Osteoblast (primary cell): ENCODE results near the gene GNG2. TPM values are rescaled to one million over a fixed set of nuclear protein-coding genes. Genes with fewer than 3 reads are reported as not detected.

ENCODE experiments used
- DNase-seq: peaks from one replicate; pipeline ENCODE4 v3.0.0; 2011; ENCODE audit warnings: low spot score, mixed read lengths; ENCODE audit not compliant: insufficient read length; ENCODE audit errors: missing footprints
- H2AFZ ChIP-seq: 2 replicates; pipeline ENCODE4 v1.6.0; 2011; ENCODE audit warnings: mild to moderate bottlenecking, low read length
- H3K27ac ChIP-seq: 2 replicates; pipeline ENCODE4 v1.5.1; 2011; ENCODE audit warnings: mild to moderate bottlenecking, low read depth, low read length, moderate library complexity
- H3K27me3 ChIP-seq: 2 replicates; pipeline ENCODE4 v1.6.0; 2012; ENCODE audit warnings: mild to moderate bottlenecking, control low read depth, inconsistent platforms, low read length, moderate library complexity; ENCODE audit not compliant: insufficient read depth
- H3K36me3 ChIP-seq: 2 replicates; pipeline ENCODE4 v1.5.1; 2011; ENCODE audit warnings: mild to moderate bottlenecking, low read length, control low read depth, moderate library complexity; ENCODE audit not compliant: insufficient read depth
- H3K4me1 ChIP-seq: 2 replicates; pipeline ENCODE4 v1.5.1; 2011; ENCODE audit warnings: mild to moderate bottlenecking, low read length, control low read depth, moderate library complexity; ENCODE audit not compliant: insufficient read depth
- H3K4me2 ChIP-seq: 2 replicates; pipeline ENCODE4 v1.6.0; 2011; ENCODE audit warnings: mild to moderate bottlenecking, low read length; ENCODE audit not compliant: insufficient read depth
- H3K4me3 ChIP-seq: fragments of 200-600 bp; sonication (generic); 3 replicates; pipeline ENCODE4 v1.5.1; 2012; ENCODE audit warnings: mild to moderate bottlenecking, low read length, inconsistent platforms; ENCODE audit not compliant: insufficient read depth
- H3K79me2 ChIP-seq: 2 replicates; pipeline ENCODE4 v1.6.0; 2012; ENCODE audit warnings: mild to moderate bottlenecking, low read length, control low read depth, inconsistent platforms; ENCODE audit not compliant: insufficient read depth
- H3K9me3 ChIP-seq: 2 replicates; pipeline ENCODE4 v1.5.1; 2011; ENCODE audit warnings: low read depth, low read length, control low read depth
- H4K20me1 ChIP-seq: 2 replicates; pipeline ENCODE4 v1.6.0; 2012; ENCODE audit warnings: mild to moderate bottlenecking, low read length, control low read depth; ENCODE audit not compliant: insufficient read depth
- total RNA-seq: library from RNA; depleted of rRNA; stranded (reverse); fragments of >200 nt; gene quantifications from 2 replicates; pipeline ENCODE4 v1.2.3, GENCODE V29; 2012
- TF ChIP-seq, protein P1 (sequence below): IDR thresholded peaks from 2 replicates; pipeline ENCODE4 v1.5.1; 2011; ENCODE audit warnings: mild to moderate bottlenecking, low read depth, low read length, moderate library complexity; ENCODE audit errors: extremely low read depth

Gene GNG2
- total RNA-seq, 1 donor, result 9.8 TPM

DNA sequence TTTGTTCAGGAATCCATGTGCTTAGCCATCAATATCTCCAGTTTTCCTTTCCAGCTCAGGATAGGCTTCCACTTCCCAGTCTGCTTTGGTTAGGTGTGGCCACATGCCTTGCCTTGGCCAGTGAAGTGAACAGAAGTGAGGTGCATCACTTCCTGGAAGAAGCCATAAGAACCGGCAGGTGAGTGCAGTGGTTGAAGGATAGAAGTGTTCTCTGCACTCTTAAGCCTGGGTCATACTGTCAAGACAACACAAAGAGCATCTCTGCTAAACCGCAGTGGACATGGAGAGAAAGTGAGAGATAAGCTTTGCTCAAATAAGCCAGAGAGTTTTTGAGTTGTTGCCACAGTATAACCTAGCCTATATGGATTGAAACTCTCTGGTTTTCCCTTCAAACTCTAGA is 11.4 kb downstream of the GNG2 start:
- Histone ChIP-seq H4K20me1 (no peaks in the 10 kb centered on the region), H2AFZ (no peak overlapping the region), H3K79me2 (no peaks in the 10 kb centered on the region), H3K4me3 (no peak overlapping the region), H3K36me3 (no peaks in the 10 kb centered on the region), H3K9me3 (no peaks in the 10 kb centered on the region), H3K27me3 (no peaks in the 10 kb centered on the region), H3K4me2 (no peak overlapping the region), H3K4me1 (peaks cover 10% of the 10 kb centered on the region), H3K27ac (no peak overlapping the region)
- no peak for DNase-seq
- TF ChIP-seq, protein P1, sequence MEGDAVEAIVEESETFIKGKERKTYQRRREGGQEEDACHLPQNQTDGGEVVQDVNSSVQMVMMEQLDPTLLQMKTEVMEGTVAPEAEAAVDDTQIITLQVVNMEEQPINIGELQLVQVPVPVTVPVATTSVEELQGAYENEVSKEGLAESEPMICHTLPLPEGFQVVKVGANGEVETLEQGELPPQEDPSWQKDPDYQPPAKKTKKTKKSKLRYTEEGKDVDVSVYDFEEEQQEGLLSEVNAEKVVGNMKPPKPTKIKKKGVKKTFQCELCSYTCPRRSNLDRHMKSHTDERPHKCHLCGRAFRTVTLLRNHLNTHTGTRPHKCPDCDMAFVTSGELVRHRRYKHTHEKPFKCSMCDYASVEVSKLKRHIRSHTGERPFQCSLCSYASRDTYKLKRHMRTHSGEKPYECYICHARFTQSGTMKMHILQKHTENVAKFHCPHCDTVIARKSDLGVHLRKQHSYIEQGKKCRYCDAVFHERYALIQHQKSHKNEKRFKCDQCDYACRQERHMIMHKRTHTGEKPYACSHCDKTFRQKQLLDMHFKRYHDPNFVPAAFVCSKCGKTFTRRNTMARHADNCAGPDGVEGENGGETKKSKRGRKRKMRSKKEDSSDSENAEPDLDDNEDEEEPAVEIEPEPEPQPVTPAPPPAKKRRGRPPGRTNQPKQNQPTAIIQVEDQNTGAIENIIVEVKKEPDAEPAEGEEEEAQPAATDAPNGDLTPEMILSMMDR, result no peak

DNA sequence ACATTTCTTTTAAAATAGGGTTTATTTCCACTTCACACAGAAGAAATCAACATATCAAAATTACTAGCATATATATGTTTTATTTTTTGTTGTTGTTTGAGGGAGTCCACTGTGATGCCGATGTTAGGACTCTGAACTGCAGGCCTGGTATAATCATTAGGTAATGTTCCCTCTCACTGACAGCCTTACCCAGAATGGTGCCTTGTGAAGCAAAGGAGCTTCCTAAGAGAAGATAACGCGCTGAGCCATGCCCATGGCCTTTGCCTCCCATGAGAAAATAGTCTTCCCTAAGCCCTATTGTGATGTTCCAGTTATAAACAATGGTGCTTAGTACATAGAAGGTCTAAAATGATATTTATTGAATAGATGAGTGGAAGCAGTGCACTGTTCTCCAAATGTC is 12.0 kb downstream of the GNG2 start:
- TF ChIP-seq, protein P1, result no peak
- no peaks in the 10 kb centered on the region for H3K79me2 ChIP-seq
- no peak overlapping the region for H3K4me2 ChIP-seq
- H2AFZ ChIP-seq, result no peak overlapping the region
- no peaks in the 10 kb centered on the region for H3K9me3 ChIP-seq
- H3K27me3 ChIP-seq, result no peaks in the 10 kb centered on the region
- no peak overlapping the region for H3K4me3 ChIP-seq
- H3K27ac ChIP-seq, result no peak overlapping the region
- no peaks in the 10 kb centered on the region for H3K36me3 ChIP-seq
- DNase-seq, result no peak
- H3K4me1 ChIP-seq, result peaks cover 10% of the 10 kb centered on the region
- no peaks in the 10 kb centered on the region for H4K20me1 ChIP-seq

DNA sequence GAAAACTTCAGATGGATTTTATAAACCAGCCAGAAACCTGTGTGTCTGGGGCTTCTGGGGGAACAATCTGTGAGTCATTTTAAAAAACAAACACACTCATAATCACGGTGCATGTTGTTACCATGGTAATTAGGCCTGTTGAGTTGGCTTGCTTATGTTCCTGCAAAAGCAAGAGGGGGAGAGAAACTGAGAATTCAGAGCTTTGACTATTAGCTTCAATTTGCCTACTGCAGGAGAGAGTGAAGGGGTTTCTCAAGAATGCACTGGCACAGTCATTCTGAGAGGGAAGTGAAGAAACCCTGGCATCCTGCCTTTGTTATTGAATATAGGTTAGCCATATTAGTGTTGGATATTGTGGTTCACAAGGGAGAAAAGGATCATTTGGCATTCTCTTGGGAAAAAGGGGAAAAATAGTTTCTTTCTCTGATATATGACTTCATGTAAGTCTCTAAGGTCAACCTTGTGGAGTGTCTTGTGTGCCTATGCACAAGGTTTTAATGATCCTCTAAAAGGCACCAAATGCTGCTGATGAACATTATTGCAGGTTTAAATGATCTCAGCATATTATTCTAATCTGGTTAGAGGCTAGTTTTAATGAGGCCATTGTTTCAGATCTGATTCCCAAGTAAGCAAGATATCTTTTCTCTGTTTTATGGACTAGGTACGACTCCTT is 12.9 kb downstream of the GNG2 start:
- TF ChIP-seq, protein P1, result no peak
- Histone ChIP-seq H2AFZ (peak overlapping the region; percentile 41), H3K9me3 (no peaks in the 10 kb centered on the region), H4K20me1 (no peaks in the 10 kb centered on the region), H3K79me2 (no peaks in the 10 kb centered on the region), H3K4me2 (peak overlapping the region; percentile 28), H3K4me1 (peaks cover 10% of the 10 kb centered on the region), H3K27ac (peak overlapping the region; percentile 68), H3K4me3 (no peak overlapping the region), H3K36me3 (no peaks in the 10 kb centered on the region), H3K27me3 (no peaks in the 10 kb centered on the region)
- peak; percentile 58 for DNase-seq

DNA sequence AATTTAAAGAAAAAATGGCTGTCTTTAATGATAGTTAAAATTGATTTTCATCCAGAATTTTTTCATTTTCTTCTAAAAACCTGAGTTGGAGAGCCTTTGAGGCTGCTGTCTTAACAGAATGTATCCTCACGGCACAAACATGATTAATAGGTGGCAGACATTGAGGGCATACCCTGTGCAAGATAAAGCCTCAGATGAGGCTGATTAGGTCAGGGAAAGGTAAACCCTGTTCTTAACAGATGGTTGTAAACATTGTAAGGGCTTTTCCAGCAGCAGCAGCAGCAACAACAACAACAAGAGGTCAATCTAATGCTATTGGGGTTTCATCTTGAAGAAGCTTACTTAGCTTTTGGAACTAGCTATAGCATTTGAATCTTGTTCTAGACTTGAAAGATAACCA is 17.4 kb downstream of the GNG2 start:
- Histone ChIP-seq H3K4me3 (no peak overlapping the region), H4K20me1 (no peaks in the 10 kb centered on the region), H3K27me3 (no peaks in the 10 kb centered on the region), H3K9me3 (no peaks in the 10 kb centered on the region), H3K27ac (no peak overlapping the region), H2AFZ (no peak overlapping the region), H3K4me2 (no peak overlapping the region), H3K4me1 (peaks cover 10% of the 10 kb centered on the region), H3K79me2 (no peaks in the 10 kb centered on the region), H3K36me3 (no peaks in the 10 kb centered on the region)
- no peak for DNase-seq
- TF ChIP-seq, protein P1, result no peak
